Measurements from ENCODE around the gene MYO15B. TPM values are rescaled to one million over a fixed set of nuclear protein-coding genes. Genes with fewer than 3 reads are reported as not detected.

The MYO15B gene
- total RNA-seq, 1 experiment from 2014 or later: 2.9 TPM

DNA sequence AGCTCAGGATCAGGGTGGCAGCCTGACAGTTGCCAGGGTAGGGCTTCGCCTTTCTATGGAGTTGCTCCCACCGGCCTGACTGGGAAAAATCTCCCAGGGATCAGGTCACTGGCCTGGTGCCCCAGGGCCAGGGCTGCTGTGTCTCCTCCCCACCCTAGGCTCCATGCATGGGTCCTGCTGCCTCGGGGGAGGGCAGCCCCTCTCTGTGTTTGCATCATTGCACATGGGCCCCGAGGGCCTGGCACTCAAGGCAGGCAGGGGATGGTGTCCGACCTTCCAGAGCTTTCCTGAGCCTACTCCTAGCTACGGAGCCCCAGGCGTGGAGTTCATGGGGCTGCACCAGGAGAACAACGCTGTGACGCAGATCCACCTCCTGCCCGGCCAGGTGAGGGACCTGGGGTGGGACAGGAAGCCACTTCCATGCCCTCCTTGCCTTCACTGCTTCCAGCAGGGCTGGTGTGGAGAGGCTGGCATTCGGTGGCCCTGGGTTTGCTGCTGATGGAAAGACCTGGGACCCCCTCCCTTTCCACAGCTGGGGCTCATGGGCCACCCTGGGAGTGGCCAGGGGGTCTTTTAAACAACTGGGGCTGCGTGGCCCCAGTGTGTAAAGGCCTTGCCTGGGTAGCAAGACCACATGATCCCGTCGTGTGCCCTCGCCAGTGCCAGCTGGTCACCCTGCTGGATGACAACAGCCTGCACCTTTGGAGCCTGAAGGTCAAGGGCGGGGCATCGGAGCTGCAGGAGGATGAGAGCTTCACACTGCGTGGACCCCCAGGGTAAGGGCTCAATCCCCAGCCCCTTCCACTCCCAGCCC, 29.5 kb upstream of the MYO15B start:
- no peak for DNase-seq (ENCODE audit: extremely low read depth, low read depth)

DNA sequence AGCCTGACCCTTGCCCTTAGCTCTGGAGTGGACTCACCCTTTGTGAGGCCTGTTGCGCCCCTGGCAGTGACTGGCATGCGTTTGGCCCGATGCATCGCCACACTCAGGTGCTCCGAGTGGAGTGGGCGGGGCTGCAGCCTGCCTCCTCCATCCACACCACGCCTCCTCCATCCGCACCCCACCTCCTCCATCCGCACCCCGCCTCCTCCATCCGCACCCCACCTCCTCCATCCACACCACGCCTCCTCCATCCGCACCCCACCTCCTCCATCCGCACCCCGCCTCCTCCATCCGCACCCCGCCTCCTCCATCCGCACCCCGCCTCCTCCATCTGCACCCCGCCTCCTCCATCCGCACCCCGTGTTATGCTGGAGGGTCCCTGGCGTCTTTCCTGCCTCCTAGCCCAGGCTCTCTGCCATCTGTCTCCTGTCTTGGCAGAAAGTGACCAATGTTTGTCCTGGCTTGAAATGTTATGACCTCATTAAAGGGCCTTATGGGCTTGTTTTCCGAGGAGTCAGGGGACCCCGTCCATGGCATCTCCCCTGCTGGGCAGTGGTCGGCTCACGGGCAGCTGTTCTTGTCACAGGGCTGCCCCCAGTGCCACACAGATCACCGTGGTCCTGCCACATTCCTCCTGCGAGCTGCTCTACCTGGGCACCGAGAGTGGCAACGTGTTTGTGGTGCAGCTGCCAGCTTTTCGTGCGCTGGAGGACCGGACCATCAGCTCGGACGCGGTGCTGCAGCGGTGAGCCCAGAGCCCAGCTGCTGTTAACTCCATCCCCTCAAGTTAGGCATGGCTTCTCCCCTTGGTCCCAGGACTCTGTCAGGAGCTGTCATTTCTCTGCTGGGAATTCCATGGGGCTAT, 28.7 kb upstream of the MYO15B start:
- DNase-seq (ENCODE audit: extremely low read depth, low read depth): no peak

DNA sequence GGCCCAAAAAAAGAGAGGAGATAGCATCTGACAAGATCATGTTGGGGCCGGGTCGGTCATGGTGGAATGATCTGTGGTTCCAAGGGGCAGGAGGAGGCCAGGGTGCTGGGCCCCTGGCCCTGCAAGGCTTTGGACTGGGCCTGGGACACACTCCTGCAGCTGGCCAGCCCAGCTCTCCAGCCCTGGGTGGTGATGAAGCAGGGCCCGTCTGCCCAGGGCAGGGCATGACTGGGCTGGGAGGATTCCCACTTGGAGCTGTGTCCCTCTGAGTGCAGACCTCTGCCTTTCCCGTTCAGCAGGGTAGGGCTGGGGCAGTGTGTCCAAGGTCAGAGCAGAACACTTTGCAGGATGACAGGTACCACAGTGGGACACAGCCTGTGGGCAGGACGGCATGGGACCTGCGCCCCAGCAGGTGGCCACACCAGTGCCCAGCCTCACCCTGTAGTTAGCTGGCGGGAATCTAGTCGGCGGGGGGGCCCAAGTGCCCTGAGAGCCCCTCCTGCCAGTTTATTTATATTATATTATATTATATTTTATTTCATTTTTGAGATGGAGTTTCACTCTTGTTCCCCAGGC, 27.6 kb upstream of the MYO15B start:
- DNase-seq (ENCODE audit: extremely low read depth, low read depth): no peak

DNA sequence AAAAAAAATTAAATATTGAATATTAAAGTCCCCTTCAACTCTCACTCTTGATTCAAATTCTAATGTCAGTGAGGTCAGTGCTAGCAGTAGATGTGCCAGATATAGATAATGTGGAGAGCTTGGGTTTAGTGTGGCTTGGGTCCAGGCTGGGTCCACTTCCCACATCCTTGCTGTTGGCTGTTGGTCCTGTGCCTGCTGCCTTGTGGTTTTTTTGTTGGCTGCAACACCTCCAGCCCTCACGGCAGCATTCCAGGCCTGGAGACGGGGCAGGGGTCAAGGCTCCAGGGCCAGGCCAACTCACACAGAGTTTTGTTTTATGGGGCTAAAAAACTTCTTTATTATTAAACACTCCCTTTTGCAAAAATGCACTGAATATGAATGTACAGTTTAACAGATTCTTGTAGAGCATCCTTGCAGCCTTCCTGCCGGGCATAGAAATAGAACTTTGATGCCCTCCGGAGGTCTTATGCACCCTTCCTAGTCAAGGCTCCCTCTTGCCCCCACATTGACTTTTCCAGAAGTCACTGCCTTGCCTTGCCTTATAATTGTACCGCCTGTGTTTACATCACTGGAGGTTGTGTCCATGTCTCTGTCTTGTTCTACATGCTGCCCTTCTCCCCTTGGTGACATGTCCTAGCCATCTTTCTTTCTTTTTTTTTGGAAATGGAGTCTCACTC, 25.5 kb upstream of the MYO15B start:
- no peak for DNase-seq (ENCODE audit: extremely low read depth, low read depth)

DNA sequence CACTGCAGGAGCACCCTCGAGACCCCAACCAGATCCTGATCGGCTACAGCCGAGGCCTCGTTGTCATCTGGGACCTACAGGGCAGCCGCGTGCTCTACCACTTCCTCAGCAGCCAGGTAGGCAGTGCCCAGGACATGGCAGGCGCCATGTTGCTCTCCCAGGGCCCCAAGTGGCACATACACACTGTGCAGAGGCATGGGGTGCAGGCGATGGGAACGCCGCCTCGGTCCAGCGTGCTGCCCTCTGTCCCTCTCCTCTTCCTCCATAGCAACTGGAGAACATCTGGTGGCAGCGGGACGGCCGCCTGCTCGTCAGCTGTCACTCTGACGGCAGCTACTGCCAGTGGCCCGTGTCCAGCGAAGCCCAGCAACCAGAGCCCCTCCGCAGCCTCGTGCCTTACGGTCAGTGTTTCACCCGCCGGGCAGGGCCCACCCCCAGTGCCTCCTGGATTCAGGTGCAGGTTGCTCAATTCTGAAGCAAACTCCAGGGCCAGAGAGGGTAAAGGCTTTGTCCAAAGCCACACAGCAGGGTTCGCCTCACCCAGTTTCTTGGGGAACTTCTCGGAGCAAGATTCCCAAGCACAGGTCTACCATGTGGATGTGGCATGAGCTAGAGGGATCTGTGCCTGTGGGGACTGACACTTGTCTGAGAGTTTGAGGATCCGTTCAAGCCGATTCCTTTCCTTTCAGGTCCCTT, 24.4 kb upstream of the MYO15B start:
- DNase-seq (ENCODE audit: extremely low read depth, low read depth): no peak

DNA sequence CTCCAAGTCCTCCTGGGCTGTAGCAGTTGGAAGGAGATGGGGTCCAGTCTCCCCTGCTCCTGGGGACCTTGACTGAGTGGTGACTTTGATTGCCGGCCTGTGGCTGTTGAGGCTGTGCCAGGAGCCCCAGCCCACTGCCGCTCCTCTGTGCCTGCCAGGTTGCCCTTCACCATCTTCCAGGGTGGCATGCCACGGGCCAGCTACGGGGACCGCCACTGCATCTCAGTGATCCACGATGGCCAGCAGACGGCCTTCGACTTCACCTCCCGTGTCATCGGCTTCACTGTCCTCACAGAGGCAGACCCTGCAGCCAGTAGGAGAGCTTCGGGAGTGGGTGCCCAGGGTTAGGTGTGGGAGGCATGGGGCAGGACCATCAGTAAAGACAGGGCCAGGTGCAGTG, 23.4 kb upstream of the MYO15B start:
- no peak for DNase-seq (ENCODE audit: extremely low read depth, low read depth)

DNA sequence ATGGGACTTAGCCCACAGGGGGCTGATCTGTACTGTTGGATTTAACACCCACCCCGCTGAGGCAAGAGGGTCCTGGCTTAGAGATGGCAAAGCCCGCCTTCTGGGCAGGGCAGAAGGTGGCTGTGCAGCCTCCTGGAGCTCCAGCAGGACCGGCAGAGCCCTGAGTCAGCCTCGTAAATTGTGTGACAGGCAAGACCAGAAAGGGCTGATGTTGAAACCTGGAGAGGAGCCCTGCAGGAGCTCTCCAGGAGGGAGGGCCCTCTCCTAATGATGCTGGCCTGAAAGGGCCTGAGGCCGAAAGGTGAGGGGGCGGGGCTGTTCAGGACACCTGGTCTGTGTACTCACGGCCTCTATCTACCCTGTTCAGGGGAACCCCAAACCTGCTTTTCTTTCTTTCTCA, 22.5 kb upstream of the MYO15B start:
- DNase-seq (ENCODE audit: extremely low read depth, low read depth): no peak

DNA sequence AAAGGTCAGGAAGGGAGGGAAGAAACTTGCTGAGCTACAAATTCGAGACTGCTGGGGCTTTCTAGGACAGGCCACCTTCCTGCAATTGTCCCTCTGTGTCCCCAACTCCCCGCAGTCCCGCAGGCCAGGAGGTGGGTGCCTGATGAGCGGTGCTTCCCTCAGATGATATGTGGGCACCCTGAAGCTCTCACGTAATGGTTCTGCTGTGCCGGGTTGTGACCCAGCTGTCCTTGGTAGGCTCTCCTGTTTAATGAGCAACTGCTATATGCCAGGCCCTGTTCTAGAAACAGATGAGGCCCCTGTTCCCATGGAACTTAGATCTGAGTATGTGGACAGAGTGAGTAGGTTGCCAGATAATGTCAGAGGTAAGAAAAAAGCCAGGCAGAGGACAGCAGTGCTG, 22.0 kb upstream of the MYO15B start:
- DNase-seq (ENCODE audit: extremely low read depth, low read depth): no peak

DNA sequence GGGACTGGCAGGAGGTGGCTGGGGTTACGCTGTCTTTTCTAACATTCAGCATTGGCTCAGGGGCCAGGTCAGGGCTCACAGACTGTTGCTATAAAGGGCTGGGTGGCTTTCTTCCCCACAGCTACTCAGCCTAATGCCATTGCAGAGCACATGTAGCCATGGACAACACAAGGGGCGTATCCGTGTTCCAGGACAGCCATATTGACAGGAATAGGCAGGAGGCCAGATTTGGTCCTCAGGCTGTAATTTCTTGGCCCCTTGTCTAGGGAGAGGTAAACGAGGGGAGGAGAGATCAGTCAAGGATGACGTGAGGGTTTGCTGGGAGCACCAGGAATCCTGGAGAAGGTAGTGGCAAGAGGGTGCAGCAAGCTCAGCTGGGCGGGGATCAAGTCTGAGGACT, 21.2 kb upstream of the MYO15B start:
- DNase-seq (ENCODE audit: extremely low read depth, low read depth): no peak

DNA sequence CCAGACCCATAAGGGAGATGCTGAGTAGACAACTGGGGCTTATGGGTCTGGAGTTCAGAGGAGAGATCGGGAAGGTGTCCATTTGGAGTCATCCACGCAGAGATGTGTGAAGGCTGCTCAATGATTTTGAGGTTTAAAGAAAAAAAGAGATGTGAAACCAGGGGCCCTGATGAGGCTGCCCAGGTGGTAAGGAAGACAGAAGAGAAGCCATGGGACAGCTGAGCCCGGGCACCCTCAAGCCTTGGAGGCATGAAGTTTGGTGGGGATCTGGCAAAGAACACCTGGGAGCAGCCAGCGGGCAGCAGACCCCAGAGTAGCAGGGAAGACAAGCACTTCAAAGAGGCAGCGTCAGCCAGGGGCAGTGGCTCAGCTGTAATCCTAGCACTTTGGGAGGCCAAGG, 20.8 kb upstream of the MYO15B start:
- DNase-seq (ENCODE audit: extremely low read depth, low read depth): no peak

DNA sequence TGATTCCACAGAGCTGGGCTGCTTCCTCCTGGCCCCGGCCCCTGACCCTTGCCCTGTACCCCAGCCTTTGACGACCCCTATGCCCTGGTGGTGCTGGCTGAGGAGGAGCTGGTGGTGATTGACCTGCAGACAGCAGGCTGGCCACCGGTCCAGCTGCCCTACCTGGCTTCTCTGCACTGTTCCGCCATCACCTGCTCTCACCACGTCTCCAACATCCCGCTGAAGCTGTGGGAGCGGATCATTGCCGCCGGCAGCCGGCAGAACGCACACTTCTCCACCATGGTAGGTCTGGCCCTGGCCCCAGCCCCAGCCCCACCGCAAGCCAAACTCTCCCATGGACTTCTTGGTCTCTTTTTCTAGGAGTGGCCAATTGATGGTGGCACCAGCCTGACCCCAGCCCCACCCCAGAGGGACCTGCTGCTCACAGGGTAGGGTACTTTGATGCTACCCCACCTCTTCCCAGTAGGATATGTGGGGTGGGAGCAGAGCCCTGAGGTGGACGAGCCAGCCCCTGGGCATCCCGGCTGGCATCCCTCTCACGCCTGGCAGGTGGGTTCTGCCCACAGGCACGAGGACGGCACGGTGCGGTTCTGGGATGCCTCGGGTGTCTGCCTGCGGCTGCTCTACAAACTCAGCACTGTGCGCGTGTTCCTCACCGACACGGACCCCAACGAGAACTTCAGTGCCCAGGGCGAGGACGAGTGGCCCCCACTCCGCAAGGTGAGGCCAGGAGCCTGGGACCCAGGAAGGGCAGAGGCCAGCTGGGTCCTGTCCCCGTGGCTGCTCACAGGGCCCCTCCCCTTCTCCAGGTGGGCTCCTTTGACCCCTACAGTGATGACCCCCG, 19.0 kb upstream of the MYO15B start:
- DNase-seq (ENCODE audit: extremely low read depth, low read depth): no peak

DNA sequence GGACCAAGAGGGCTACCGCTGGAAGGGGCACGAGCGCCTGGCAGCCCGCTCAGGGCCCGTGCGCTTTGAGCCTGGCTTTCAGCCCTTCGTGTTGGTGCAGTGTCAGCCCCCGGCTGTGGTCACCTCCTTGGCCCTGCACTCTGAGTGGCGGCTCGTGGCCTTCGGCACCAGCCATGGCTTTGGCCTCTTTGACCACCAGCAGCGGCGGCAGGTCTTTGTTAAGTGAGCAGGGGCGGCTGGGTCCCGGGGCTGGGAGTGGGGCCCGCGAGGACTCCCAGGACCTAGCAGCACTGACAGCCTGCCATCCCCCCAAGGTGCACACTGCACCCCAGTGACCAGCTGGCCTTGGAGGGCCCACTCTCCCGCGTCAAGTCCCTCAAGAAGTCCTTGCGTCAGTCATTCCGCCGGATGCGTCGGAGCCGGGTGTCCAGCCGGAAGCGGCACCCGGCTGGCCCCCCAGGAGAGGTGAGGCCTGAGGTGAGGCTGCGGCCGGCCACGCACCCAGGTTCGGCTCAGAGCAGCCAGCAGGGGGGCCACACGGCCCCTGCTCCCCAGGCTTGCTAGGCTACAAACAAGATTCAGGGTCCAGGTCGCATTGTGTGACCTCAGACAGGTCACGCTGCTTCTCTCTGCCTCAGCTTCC, 17.4 kb upstream of the MYO15B start:
- DNase-seq (ENCODE audit: extremely low read depth, low read depth): no peak

DNA sequence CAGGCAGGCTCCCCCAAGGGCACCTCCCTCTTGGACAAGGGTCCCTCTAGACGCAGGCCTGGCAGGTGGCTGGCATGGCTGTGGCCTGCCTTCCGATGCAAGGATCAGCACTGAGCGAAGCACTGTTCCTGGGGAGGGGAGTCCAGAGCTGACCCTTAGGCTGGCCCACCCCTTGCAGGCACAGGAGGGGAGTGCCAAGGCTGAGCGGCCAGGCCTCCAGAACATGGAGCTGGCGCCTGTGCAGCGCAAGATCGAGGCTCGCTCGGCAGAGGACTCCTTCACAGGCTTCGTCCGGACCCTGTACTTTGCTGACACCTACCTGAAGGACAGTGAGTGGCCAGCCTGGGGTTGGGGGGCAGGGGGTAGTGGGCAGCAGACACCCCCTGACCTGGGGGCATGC, 16.8 kb upstream of the MYO15B start:
- no peak for DNase-seq (ENCODE audit: extremely low read depth, low read depth)

DNA sequence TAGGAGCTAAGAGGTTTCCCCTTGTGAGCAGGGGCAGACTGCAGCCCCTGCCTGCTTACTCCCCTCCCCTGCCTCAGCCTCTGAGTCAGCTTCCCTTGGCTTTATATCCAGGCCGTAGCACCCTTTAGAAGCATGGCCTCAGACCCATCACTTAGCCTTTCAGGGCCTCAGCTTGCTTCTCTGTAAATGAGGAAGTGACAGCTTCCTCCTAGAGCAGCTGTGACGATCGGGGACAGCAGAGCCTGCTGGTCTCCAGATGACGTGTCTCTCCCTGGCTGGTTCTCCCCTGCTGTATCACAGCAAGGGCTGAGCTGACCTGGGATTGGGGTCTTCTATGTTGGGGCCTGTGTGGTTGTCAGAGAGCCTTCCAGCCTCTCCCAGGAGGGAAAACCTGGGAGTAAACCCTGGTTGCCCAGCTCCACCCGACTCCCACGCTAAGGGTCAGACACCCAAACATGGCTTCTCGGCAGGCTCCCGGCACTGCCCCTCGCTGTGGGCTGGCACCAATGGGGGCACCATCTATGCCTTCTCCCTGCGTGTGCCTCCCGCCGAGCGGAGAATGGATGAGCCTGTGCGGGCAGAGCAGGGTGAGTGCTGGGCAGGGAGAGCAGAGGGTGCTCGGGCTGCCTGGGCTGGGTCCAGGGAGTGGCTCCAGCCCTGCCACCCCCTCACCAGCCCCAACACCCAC, 16.3 kb upstream of the MYO15B start:
- no peak for DNase-seq (ENCODE audit: extremely low read depth, low read depth)

DNA sequence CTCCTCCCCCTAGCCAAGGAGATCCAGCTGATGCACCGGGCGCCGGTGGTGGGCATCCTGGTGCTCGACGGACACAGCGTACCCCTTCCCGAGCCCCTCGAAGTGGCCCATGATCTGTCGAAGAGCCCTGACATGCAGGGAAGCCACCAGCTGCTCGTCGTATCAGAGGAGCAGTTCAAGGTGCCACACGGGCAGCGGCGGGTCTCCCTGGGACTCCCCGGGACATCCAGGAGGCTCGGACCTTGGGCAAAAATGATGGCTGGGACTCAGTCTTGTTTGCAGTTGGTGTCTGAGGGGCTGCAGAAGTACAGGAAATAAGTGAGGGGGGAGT, 15.8 kb upstream of the MYO15B start:
- no peak for DNase-seq (ENCODE audit: extremely low read depth, low read depth)

DNA sequence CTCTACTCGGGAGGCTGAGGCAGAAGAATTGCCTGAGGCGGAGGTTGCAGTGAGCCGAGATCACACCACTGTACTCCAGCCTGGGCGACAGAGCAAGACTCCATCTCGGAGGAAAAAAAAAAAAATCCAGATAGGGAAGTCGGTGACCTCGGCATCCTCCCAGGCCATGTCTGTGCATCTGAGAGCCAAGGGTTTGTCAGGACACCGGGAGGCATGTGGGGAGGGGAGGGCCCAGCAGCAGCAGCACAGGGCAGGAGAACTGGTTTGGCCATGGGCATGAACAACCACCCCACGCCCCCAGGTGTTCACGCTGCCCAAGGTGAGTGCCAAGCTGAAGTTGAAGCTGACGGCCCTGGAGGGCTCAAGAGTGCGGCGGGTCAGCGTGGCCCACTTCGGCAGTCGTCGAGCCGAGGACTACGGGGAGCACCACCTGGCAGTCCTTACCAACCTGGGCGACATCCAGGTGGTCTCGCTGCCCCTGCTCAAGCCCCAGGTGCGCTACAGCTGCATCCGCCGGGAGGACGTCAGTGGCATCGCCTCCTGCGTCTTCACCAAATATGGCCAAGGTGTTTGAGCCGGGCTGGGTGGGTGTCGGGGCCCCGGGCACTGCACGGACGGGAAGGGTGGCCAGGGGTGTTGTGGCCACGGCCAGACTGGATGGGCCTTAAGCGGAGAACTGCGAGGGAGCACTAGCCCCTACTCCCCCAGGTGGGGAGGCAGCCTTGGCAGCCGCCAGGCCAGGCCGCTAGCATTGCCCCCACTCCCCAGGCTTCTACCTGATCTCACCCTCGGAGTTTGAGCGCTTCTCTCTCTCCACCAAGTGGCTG, 14.7 kb upstream of the MYO15B start:
- DNase-seq (ENCODE audit: extremely low read depth, low read depth): no peak

DNA sequence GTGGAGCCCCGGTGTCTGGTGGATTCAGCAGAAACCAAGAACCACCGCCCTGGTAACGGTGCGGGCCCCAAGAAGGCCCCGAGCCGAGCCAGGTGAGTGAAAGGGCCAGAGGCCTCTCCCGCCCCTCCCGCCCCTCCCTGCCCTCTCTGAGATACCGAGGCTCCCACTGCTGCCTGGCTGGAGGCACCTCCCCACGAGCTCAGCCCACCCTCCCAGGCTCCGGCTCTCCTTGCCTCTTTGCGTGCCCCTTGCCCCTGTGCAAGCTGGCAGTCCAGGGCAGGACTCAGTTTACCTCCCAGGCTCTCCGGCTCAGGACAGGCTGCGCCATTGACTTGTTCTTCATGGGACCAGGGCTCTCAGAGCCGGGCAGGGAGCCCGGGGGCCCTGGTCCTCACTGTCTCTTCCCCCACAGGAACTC, 14.1 kb upstream of the MYO15B start:
- no peak for DNase-seq (ENCODE audit: extremely low read depth, low read depth)

DNA sequence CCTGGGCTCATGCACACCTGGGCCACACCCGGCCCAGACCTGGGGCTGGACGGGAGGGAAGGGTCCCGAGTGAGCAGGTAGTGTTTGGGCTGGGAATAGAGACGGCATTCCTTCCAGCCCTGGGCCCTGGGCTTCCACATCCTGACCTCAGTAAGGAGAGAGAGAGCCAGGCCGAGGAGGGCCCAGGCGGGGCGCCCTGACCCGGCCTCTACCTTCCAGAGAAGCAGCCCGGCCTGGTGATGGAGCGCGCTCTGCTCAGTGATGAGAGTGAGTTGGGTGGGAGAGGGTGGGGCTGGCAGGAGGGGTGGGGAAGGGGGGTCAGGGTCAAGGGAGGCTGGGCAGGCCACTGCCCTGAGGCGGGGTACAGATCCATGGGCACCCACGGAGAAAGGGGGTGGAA, 13.6 kb upstream of the MYO15B start:
- no peak for DNase-seq (ENCODE audit: extremely low read depth, low read depth)
